HG03108 (cell line): ENCODE measurements around the gene LAPTM5.

Experiments used
- ATAC-seq: cut with Tn5 transposase; IDR thresholded peaks from one replicate; pipeline ENCODE4 v1.9.1; 2021; ENCODE audit warnings: moderate library complexity; ENCODE audit not compliant: unreplicated experiment

Gene LAPTM5

GRCh38 chr1:30685796-30686165, 71.8 kb downstream of the LAPTM5 start:
- no peak for ATAC-seq

GRCh38 chr1:30684881-30685795, 72.4 kb downstream of the LAPTM5 start:
- no peak for ATAC-seq

GRCh38 chr1:30684259-30684658, 73.3 kb downstream of the LAPTM5 start:
- ATAC-seq = no peak

- ATAC-seq = no peak
Observed at GRCh38 chr1:30683699-30684098, 73.9 kb downstream of the LAPTM5 start.
